Heart right ventricle (tissue), 16 donors: ENCODE data around the gene ZXDB. TPM values are rescaled to one million over a fixed set of nuclear protein-coding genes. Genes with fewer than 3 reads are reported as not detected.

ENCODE experiments used
- ATAC-seq, 8 donors: fragments of 200-7000 bp; cut with Tn5 transposase; one replicate each; pipeline ENCODE4 v1.9.1; 2020; ENCODE audit warnings: mild to moderate bottlenecking in 8 of 8, moderate library complexity in 8 of 8, moderate number of reproducible peaks in 1 of 8
- DNase-seq, 2 donors: peaks; one replicate each; pipeline ENCODE4 v3.0.0-alpha.2; 2020
- H3K27ac ChIP-seq, 10 donors: fragments of 200-600 bp; sonication (generic) in 2 of 10; one replicate each; pipeline versions ENCODE4 v1.5.0 to v1.8.0; 2020 to 2022; ENCODE audit warnings: mild to moderate bottlenecking in 3 of 10
- H3K27me3 ChIP-seq, 7 donors: fragments of 200-600 bp; one replicate each; pipeline ENCODE4 v1.8.0; 2021 to 2022; ENCODE audit warnings: mild to moderate bottlenecking in 2 of 7
- H3K36me3 ChIP-seq, 9 donors: fragments of 200-600 bp; sonication (generic) in 1 of 9; one replicate each; pipeline versions ENCODE4 v1.5.0 to v1.8.0; 2020 to 2022; ENCODE audit warnings: mild to moderate bottlenecking in 2 of 9
- H3K4me1 ChIP-seq, 9 donors: fragments of 200-600 bp; sonication (generic) in 1 of 9; one replicate each; pipeline versions ENCODE4 v1.5.0 to v1.8.0; 2020 to 2022; ENCODE audit warnings: mild to moderate bottlenecking in 4 of 9
- H3K4me3 ChIP-seq, 10 donors: fragments of 200-600 bp; sonication (generic) in 2 of 10; one replicate each; pipeline versions ENCODE4 v1.5.0 to v1.8.0; 2020 to 2022; ENCODE audit warnings: mild to moderate bottlenecking in 7 of 10, moderate library complexity in 2 of 10
- H3K9me3 ChIP-seq, 11 donors: fragments of 200-600 bp in 10 of 11; sonication (generic) in 2 of 11; one replicate each; pipeline versions ENCODE4 v1.5.0 to v1.8.0; 2013 to 2022; ENCODE audit warnings: mild to moderate bottlenecking in 2 of 11, control low read depth in 1 of 11, moderate library complexity in 1 of 11
- WGBS, 2 donors: extraction: QIAGEN DNeasy Blood & Tissue Kit; methylation state at CpG; one replicate each; pipeline ENCODE4 v1.1.7; 2013; ENCODE audit warnings: inconsistent platforms in 1 of 2; 5-methylcytosine and 5-hydroxymethylcytosine counted together
- intact Hi-C, 10 donors: fragments of 100-400 bp; cut with DNase I; formaldehyde crosslinking; loops; one replicate each; pipeline versions ENCODE4 v1.11.1 to v1.14.2; 2022
- polyA plus RNA-seq, 2 donors: library from polyadenylated mRNA; stranded (reverse); fragments of 200-250 nt; gene quantifications; one replicate each; pipeline ENCODE4 v1.2.3, GENCODE V29; 2013
- total RNA-seq, 10 donors: library from RNA; stranded (reverse); fragmentation: NEBNext Ultra II Directional in 3 of 10; extraction: Animal tissue kit (Norgen Biotek cat#: 25700) in 3 of 10; gene quantifications; one replicate each; pipeline versions ENCODE4 v1.2.1 to v1.2.4, GENCODE V29; 2021 to 2023
- TF ChIP-seq, protein P1 (sequence below), 9 donors: fragments of 200-600 bp; sonication (generic) in 2 of 9; IDR thresholded peaks; one replicate each; pipeline versions ENCODE4 v1.5.0 to v1.8.0; 2021 to 2022; ENCODE audit warnings: antibody characterized with exemption in 9 of 9, mild to moderate bottlenecking in 5 of 9, moderate library complexity in 1 of 9
- donor health status: Arrhythmogenic right ventricular cardiomyopathy.
- donor health status: ischemic (EF 13 %, LVEDD 7.1; RV severe dilation, severe dysfunction).
- donor health status: healthy with polysubstance abuse.
- donor health status: DM: no; HTN: yes; CAD: no.
- donor health status: DM: no; HTN: no; CAD: no.
- donor health status: ischemic (EF 25% LVEDD 6.9; RV normal size, moderate dysfunction).
- donor health status: ischemic (EF 25% LVEDD 5.7; RV mildly dilated, moderate dysfunction).
- donor health status: healthy.
- donor health status: DM: yes; HTN: yes; CAD: no.
- donor health status: Ischemic cardiomyopathy.
- donor health status: ischemic (EF 35%, LVEDD 5.7; RV mildly dilated, moderate dysfunction).
- donor health status: nonischemic (EF 11% LVEDD 7.7; RV severe dilation, severe dysfunction).
- donor health status: DM: yes; HTN: yes; CAD: no.
- donor health status: PGD.
- donor health status: ischemic (EF 29% LVEDD 5.4; RV normal size, mild dysfunction).
- donor health status: nonischemic (EF 23%, LVEDD 6.1; RV moderate dilation, normal function).

The ZXDB gene
- total and polyA plus RNA-seq, 12 donors: 1.6 to 7.6 (median 6.2) TPM

DNA sequence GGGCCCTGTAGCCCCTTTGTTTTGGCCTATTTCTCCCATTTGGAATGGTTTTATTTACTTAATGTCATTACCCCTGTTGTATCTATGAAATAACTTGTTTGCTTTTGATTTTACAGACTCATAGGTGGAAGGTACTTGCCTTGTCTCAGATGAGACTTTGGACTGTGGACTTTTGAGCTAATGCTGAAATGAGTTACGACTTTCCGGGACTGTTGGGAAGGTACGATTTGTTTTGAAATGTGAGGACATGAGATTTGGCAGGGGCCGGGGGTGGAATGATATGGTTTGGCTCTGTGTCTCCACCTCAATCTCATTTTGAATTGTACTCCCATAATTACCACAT, 48.8 kb downstream of the ZXDB start:
- no peak overlapping the region for H3K27ac ChIP-seq
- TF ChIP-seq, protein P1, sequence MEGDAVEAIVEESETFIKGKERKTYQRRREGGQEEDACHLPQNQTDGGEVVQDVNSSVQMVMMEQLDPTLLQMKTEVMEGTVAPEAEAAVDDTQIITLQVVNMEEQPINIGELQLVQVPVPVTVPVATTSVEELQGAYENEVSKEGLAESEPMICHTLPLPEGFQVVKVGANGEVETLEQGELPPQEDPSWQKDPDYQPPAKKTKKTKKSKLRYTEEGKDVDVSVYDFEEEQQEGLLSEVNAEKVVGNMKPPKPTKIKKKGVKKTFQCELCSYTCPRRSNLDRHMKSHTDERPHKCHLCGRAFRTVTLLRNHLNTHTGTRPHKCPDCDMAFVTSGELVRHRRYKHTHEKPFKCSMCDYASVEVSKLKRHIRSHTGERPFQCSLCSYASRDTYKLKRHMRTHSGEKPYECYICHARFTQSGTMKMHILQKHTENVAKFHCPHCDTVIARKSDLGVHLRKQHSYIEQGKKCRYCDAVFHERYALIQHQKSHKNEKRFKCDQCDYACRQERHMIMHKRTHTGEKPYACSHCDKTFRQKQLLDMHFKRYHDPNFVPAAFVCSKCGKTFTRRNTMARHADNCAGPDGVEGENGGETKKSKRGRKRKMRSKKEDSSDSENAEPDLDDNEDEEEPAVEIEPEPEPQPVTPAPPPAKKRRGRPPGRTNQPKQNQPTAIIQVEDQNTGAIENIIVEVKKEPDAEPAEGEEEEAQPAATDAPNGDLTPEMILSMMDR (IDR thresholded peaks at IDR 0.05): no peak
- DNase-seq: no peak

DNA sequence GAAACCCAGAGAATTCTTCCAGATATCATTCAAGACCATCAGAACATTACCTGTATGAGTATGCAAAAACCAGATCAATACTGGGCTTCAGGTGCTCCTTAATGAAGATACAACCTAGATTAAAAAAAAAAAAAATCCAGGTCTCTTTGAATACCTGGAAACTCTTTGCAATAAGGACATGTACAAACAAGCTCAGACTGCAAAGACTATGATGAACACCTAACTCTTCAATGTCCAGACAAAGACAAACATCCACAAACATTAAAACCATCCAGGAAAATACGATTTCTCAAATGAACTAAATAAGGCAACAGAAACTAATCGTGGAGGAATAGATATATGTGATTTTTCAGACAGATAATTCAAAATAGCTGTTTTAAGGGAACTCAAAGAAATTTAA, 49.5 kb downstream of the ZXDB start:
- no peaks in the 10 kb centered on the region for H3K36me3 ChIP-seq
- no peak overlapping the region for H3K4me3 ChIP-seq
- H3K27me3 ChIP-seq: peaks cover 0 to 6% (median 0%) of the 10 kb centered on the region in 7 donors
- intact Hi-C loops: no loop called here
- TF ChIP-seq, protein P1 (IDR thresholded peaks at IDR 0.05): no peak
- 64 to 67% methylated on average over 2 of the region's 2 CpGs for WGBS, 2 donors
- DNase-seq: no peak
- H3K9me3 ChIP-seq: peaks cover 0 to 18% (median 0%) of the 10 kb centered on the region in 11 donors
- H3K4me1 ChIP-seq: no peaks in the 10 kb centered on the region
- H3K27ac ChIP-seq: no peak overlapping the region
- ATAC-seq: no peak

More for the DNA sequence above, 48.8 kb downstream of the ZXDB start:
- Histone ChIP-seq H3K4me1 (no peaks in the 10 kb centered on the region), H3K4me3 (no peak overlapping the region), H3K27me3 (peaks cover 0 to 6% (median 0%) of the 10 kb centered on the region in 7 donors), H3K9me3 (peaks cover 0 to 25% (median 0%) of the 10 kb centered on the region in 11 donors), H3K36me3 (no peaks in the 10 kb centered on the region)
- no peak for ATAC-seq
- 93 to 95% methylated on average over 4 of the region's 4 CpGs for WGBS, 2 donors
- intact Hi-C loops: no loop called here

DNA sequence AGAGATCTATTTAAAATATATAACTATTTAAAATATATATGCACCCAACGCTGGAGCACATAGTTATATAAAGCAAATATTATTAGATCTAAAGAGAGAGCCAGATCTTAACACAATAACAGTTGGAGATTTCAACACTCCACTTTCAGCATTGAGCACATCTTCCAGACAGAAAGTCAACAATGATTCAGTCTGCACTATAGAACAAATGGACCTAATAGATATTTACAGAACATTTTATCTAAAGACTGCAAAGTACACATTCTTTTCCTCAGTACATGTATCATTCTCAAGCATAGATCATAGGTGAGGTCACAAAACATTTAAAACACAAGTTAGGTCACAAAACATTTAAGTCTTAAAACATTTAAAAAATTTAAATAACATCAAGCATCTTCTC, 51.9 kb downstream of the ZXDB start:
- WGBS, 2 donors: 74 to 94% methylated on average over 1 of the region's 1 CpG
- intact Hi-C loops: no loop called here
- H3K27ac ChIP-seq: no peak overlapping the region

DNA sequence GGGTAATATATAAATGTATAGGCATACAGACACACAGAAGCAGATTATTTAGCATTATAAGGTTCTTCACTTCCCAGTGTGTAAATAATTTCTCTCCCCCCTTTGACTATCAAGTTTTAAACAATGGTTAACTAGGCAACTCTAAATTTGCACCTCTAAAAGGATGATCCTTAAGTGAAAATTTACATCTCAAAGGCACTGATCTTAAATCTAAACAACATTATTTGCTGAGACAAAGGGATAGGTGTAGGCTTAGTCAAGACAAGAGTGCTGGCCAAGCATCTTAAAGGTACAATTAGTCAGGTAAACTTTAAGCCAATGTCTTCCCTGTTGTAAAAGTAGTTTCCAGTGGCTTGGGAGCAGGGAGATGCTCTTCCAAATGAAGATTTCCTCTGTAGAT, 55.2 kb downstream of the ZXDB start:
- Histone ChIP-seq H3K36me3 (no peaks in the 10 kb centered on the region), H3K9me3 (no peaks in the 10 kb centered on the region), H3K27me3 (no peaks in the 10 kb centered on the region), H3K4me1 (no peaks in the 10 kb centered on the region), H3K27ac (no peak overlapping the region), H3K4me3 (no peak overlapping the region)
- intact Hi-C loops: no loop called here
- ATAC-seq (no peak), DNase-seq (no peak)
- TF ChIP-seq, protein P1 (IDR thresholded peaks at IDR 0.05): no peak

More for the DNA sequence above, 51.9 kb downstream of the ZXDB start:
- TF ChIP-seq, protein P1 (IDR thresholded peaks at IDR 0.05): no peak
- DNase-seq: no peak
- H3K4me3 ChIP-seq: no peak overlapping the region
- H3K9me3 ChIP-seq: no peaks in the 10 kb centered on the region
- H3K36me3 ChIP-seq: no peaks in the 10 kb centered on the region
- peaks cover 0 to 6% (median 0%) of the 10 kb centered on the region in 7 donors for H3K27me3 ChIP-seq
- no peaks in the 10 kb centered on the region for H3K4me1 ChIP-seq
- ATAC-seq: no peak

Other genes with a start within 250 kb of the ZXDB start
- not detected for gene NLRP2B, start 88.2 kb downstream of the ZXDB start, total RNA-seq
- not detected for gene NLRP2B, start 88.2 kb downstream of the ZXDB start, polyA plus RNA-seq